Skeletal muscle satellite cell (primary cell): Measurements from ENCODE around the gene NUP188.
A peak's percentile ranks its signal among the peaks of the same experiment; 100 is the strongest.

ENCODE experiments used
- H3K27me3 ChIP-seq: 2 replicates; pipeline ENCODE4 v1.7.0; 2013; ENCODE audit warnings: low read length; ENCODE audit not compliant: control insufficient read depth, insufficient read depth
- H3K36me3 ChIP-seq: 2 replicates; pipeline ENCODE4 v1.7.0; 2013; ENCODE audit warnings: mild to moderate bottlenecking, control low read depth, low read length; ENCODE audit not compliant: insufficient read depth
- H3K4me1 ChIP-seq: 2 replicates; pipeline ENCODE4 v1.7.0; 2013; ENCODE audit warnings: low read length; ENCODE audit not compliant: control insufficient read depth, insufficient read depth
- H3K4me2 ChIP-seq: 2 replicates; pipeline ENCODE4 v1.7.0; 2013; ENCODE audit warnings: mild to moderate bottlenecking, low read length
- H3K4me3 ChIP-seq: 2 replicates; pipeline ENCODE4 v1.7.0; 2013; ENCODE audit warnings: low read length
- H3K9ac ChIP-seq: 2 replicates; pipeline ENCODE4 v1.7.0; 2013; ENCODE audit warnings: mild to moderate bottlenecking, low read depth, low read length, moderate library complexity
- H3K9me3 ChIP-seq: replicated peaks from 2 replicates; pipeline ENCODE4 v1.7.0; 2013; ENCODE audit warnings: mild to moderate bottlenecking, control low read depth, low read length

NUP188 gene

GRCh38 chr9:128969491-128969890 lies 22.0 kb downstream of the NUP188 start:
- Histone ChIP-seq H3K36me3 (peaks cover 37% of the 10 kb centered on the region), H3K9me3 (no peaks in the 10 kb centered on the region), H3K27me3 (no peaks in the 10 kb centered on the region), H3K4me1 (peaks cover 24% of the 10 kb centered on the region), H3K4me2 (no peak overlapping the region), H3K9ac (no peak overlapping the region), H3K4me3 (no peak overlapping the region)

- Histone ChIP-seq H3K9ac (no peak overlapping the region), H3K4me3 (no peak overlapping the region), H3K27me3 (no peaks in the 10 kb centered on the region), H3K9me3 (no peaks in the 10 kb centered on the region), H3K4me2 (peak overlapping the region; percentile 49), H3K36me3 (peaks cover 53% of the 10 kb centered on the region), H3K4me1 (peaks cover 24% of the 10 kb centered on the region)
Measured at GRCh38 chr9:128972956-128973355, 25.5 kb downstream of the NUP188 start.

- no peaks in the 10 kb centered on the region for H3K9me3 ChIP-seq
- no peak overlapping the region for H3K9ac ChIP-seq
- H3K4me2 ChIP-seq, result no peak overlapping the region
- peaks cover 62% of the 10 kb centered on the region for H3K36me3 ChIP-seq
- H3K4me3 ChIP-seq, result no peak overlapping the region
- H3K27me3 ChIP-seq, result no peaks in the 10 kb centered on the region
- H3K4me1 ChIP-seq, result no peaks in the 10 kb centered on the region
Measured at GRCh38 chr9:128979111-128979510, 31.6 kb downstream of the NUP188 start.

- Histone ChIP-seq H3K27me3 (no peaks in the 10 kb centered on the region), H3K9ac (no peak overlapping the region), H3K36me3 (peaks cover 76% of the 10 kb centered on the region), H3K4me2 (no peak overlapping the region), H3K4me1 (peaks cover 14% of the 10 kb centered on the region), H3K4me3 (no peak overlapping the region), H3K9me3 (no peaks in the 10 kb centered on the region)
Measured at GRCh38 chr9:128983536-128983935, 36.0 kb downstream of the NUP188 start.

- no peak overlapping the region for H3K9ac ChIP-seq
- H3K9me3 ChIP-seq, result no peaks in the 10 kb centered on the region
- no peak overlapping the region for H3K4me2 ChIP-seq
- H3K36me3 ChIP-seq, result peaks cover 61% of the 10 kb centered on the region
- no peaks in the 10 kb centered on the region for H3K27me3 ChIP-seq
- no peak overlapping the region for H3K4me3 ChIP-seq
- H3K4me1 ChIP-seq, result peaks cover 14% of the 10 kb centered on the region
Measured at GRCh38 chr9:128986671-128987070, 39.2 kb downstream of the NUP188 start.

GRCh38 chr9:128987805-128988204 lies 40.3 kb downstream of the NUP188 start:
- Histone ChIP-seq H3K4me3 (peak overlapping the region; percentile 46), H3K4me2 (peak overlapping the region; percentile 71), H3K27me3 (no peaks in the 10 kb centered on the region), H3K9me3 (no peaks in the 10 kb centered on the region), H3K36me3 (peaks cover 62% of the 10 kb centered on the region), H3K9ac (peak overlapping the region; percentile 54), H3K4me1 (peaks cover 14% of the 10 kb centered on the region)

GRCh38 chr9:128992995-128993394 lies 45.5 kb downstream of the NUP188 start:
- no peak overlapping the region for H3K4me2 ChIP-seq
- H3K36me3 ChIP-seq, result peaks cover 67% of the 10 kb centered on the region
- no peaks in the 10 kb centered on the region for H3K27me3 ChIP-seq
- H3K9ac ChIP-seq, result no peak overlapping the region
- peaks cover 6% of the 10 kb centered on the region for H3K4me1 ChIP-seq
- H3K9me3 ChIP-seq, result no peaks in the 10 kb centered on the region
- H3K4me3 ChIP-seq, result no peak overlapping the region

GRCh38 chr9:128995791-128996190 lies 48.3 kb downstream of the NUP188 start:
- no peak overlapping the region for H3K4me3 ChIP-seq
- H3K9ac ChIP-seq, result no peak overlapping the region
- no peaks in the 10 kb centered on the region for H3K9me3 ChIP-seq
- peaks cover 71% of the 10 kb centered on the region for H3K36me3 ChIP-seq
- H3K4me2 ChIP-seq, result no peak overlapping the region
- no peaks in the 10 kb centered on the region for H3K4me1 ChIP-seq
- no peaks in the 10 kb centered on the region for H3K27me3 ChIP-seq

GRCh38 chr9:128998462-128998861 lies 51.0 kb downstream of the NUP188 start:
- H3K36me3 ChIP-seq, result peaks cover 84% of the 10 kb centered on the region
- no peaks in the 10 kb centered on the region for H3K4me1 ChIP-seq
- no peak overlapping the region for H3K4me3 ChIP-seq
- H3K9me3 ChIP-seq, result no peaks in the 10 kb centered on the region
- no peaks in the 10 kb centered on the region for H3K27me3 ChIP-seq
- H3K4me2 ChIP-seq, result no peak overlapping the region
- H3K9ac ChIP-seq, result no peak overlapping the region

- no peaks in the 10 kb centered on the region for H3K4me1 ChIP-seq
- peaks cover 75% of the 10 kb centered on the region for H3K36me3 ChIP-seq
- H3K4me3 ChIP-seq, result no peak overlapping the region
- no peak overlapping the region for H3K9ac ChIP-seq
- H3K27me3 ChIP-seq, result no peaks in the 10 kb centered on the region
- H3K4me2 ChIP-seq, result no peak overlapping the region
- no peaks in the 10 kb centered on the region for H3K9me3 ChIP-seq
Measured at GRCh38 chr9:128999581-129000206, 52.2 kb downstream of the NUP188 start.

GRCh38 chr9:129001504-129002325 lies 54.2 kb downstream of the NUP188 start:
- Histone ChIP-seq H3K4me3 (no peak overlapping the region), H3K4me2 (no peak overlapping the region), H3K4me1 (no peaks in the 10 kb centered on the region), H3K9me3 (no peaks in the 10 kb centered on the region), H3K36me3 (peaks cover 75% of the 10 kb centered on the region), H3K9ac (no peak overlapping the region), H3K27me3 (no peaks in the 10 kb centered on the region)

GRCh38 chr9:129002992-129003391 lies 55.5 kb downstream of the NUP188 start:
- Histone ChIP-seq H3K9me3 (no peaks in the 10 kb centered on the region), H3K36me3 (peaks cover 79% of the 10 kb centered on the region), H3K4me1 (no peaks in the 10 kb centered on the region), H3K4me2 (no peak overlapping the region), H3K4me3 (no peak overlapping the region), H3K9ac (no peak overlapping the region), H3K27me3 (no peaks in the 10 kb centered on the region)
